WTC11 (cell line): ENCODE measurements around the gene C2orf92. TPM values are rescaled to one million over a fixed set of nuclear protein-coding genes. Genes with fewer than 3 reads are reported as not detected.

Experiments
- ATAC-seq: fragments of 200-7000 bp; cut with Tn5 transposase; 2 replicates; pipeline ENCODE4 v1.10.0; 2021; ENCODE audit warnings: mild to moderate bottlenecking, moderate library complexity
- CTCF ChIA-PET: fragments of 300-600 bp; sonication (Branson Sonifier 250); formaldehyde crosslinking; loops from one replicate; lab custom pipeline; 2021; ENCODE audit warnings: antibody characterized with exemption; lab: Charles Lee
- POLR2A ChIA-PET: fragments of 350-600 bp; sonication (Branson Sonifier 250); formaldehyde crosslinking; loops from one replicate; lab custom pipeline; 2021; ENCODE audit warnings: antibody characterized with exemption; lab: Charles Lee
- DNase-seq: peaks from one replicate; pipeline ENCODE4 v3.0.0; 2021; ENCODE audit warnings: low spot score
- H3K27ac Mint-ChIP-seq: 2 replicates; pipeline ENCODE4 v1.8.0; 2021; ENCODE audit warnings: mixed read lengths
- H3K27me3 Mint-ChIP-seq: 2 replicates; pipeline ENCODE4 v1.8.0; 2021; ENCODE audit warnings: low read depth, mild to moderate bottlenecking, moderate library complexity, mixed read lengths
- H3K36me3 Mint-ChIP-seq: 2 replicates; pipeline ENCODE4 v1.8.0; 2021; ENCODE audit warnings: mixed read lengths
- H3K4me1 Mint-ChIP-seq: 2 replicates; pipeline ENCODE4 v1.8.0; 2022; ENCODE audit warnings: mixed read lengths
- H3K4me3 Mint-ChIP-seq: 2 replicates; pipeline ENCODE4 v1.8.0; 2021; ENCODE audit warnings: mild to moderate bottlenecking, moderate library complexity, mixed read lengths
- H3K9me3 Mint-ChIP-seq: 2 replicates; pipeline ENCODE4 v1.8.0; 2021; ENCODE audit warnings: mixed read lengths
- CREB1 ChIP-seq: sonication (generic); formaldehyde crosslinking; IDR thresholded peaks from 2 replicates; pipeline ENCODE4 v1.8.0; 2023; ENCODE audit warnings: mild to moderate bottlenecking, missing genetic modification reagents
- EMX1 ChIP-seq: fragments of 250-450 bp; sonication (Bioruptor Pico); IDR thresholded peaks from 2 replicates; pipeline ENCODE4 v1.8.0; 2021; ENCODE audit warnings: mild to moderate bottlenecking
- ETV6 ChIP-seq: sonication (generic); formaldehyde crosslinking; IDR thresholded peaks from 2 replicates; pipeline ENCODE4 v1.8.1; 2022; ENCODE audit warnings: mild to moderate bottlenecking, missing genetic modification reagents
- MXD4 ChIP-seq: fragments of 250-450 bp; sonication (Bioruptor Pico); IDR thresholded peaks from 2 replicates; pipeline ENCODE4 v1.8.0; 2021; ENCODE audit warnings: mild to moderate bottlenecking, moderate library complexity, borderline replicate concordance
- NR1H2 ChIP-seq: sonication (generic); formaldehyde crosslinking; IDR thresholded peaks from 2 replicates; pipeline ENCODE4 v1.9.0; 2021; ENCODE audit warnings: mild to moderate bottlenecking, moderate library complexity, missing genetic modification reagents
- NR2C2 ChIP-seq: sonication (generic); formaldehyde crosslinking; IDR thresholded peaks from 2 replicates; pipeline ENCODE4 v1.8.0; 2022; ENCODE audit warnings: mild to moderate bottlenecking, missing genetic modification reagents
- SMAD3 ChIP-seq: sonication (generic); formaldehyde crosslinking; IDR thresholded peaks from 2 replicates; pipeline ENCODE4 v1.8.0; 2022; ENCODE audit warnings: missing genetic modification reagents, mild to moderate bottlenecking, borderline replicate concordance
- ZNF317 ChIP-seq: sonication (generic); formaldehyde crosslinking; IDR thresholded peaks from 2 replicates; pipeline ENCODE4 v1.8.1; 2023; ENCODE audit warnings: low read depth, mild to moderate bottlenecking, moderate library complexity, missing genetic modification reagents, borderline replicate concordance
- ZNF416 ChIP-seq: fragments of 250-450 bp; sonication (Bioruptor Pico); IDR thresholded peaks from 2 replicates; pipeline ENCODE4 v1.9.0; 2021; ENCODE audit warnings: mild to moderate bottlenecking, inconsistent platforms
- total RNA-seq: library from RNA; stranded (reverse); gene quantifications from 3 replicates; pipeline ENCODE4 v1.2.3, GENCODE V29; 2021
- TF ChIP-seq, protein P1 (sequence below): sonication (generic); formaldehyde crosslinking; IDR thresholded peaks from 2 replicates; pipeline ENCODE4 v1.8.1; 2022; ENCODE audit warnings: mild to moderate bottlenecking, moderate library complexity, missing genetic modification reagents
- TF ChIP-seq, protein P2 (sequence below): sonication (generic); formaldehyde crosslinking; IDR thresholded peaks from 2 replicates; pipeline ENCODE4 v1.8.1; 2023; ENCODE audit warnings: mild to moderate bottlenecking, missing genetic modification reagents, borderline replicate concordance
- TF ChIP-seq, protein P3 (sequence below): fragments of 250-450 bp; sonication (Bioruptor Pico); IDR thresholded peaks from 2 replicates; pipeline ENCODE4 v1.9.0; 2021; ENCODE audit warnings: mild to moderate bottlenecking
- TF ChIP-seq, protein P4 (sequence below): sonication (generic); formaldehyde crosslinking; IDR thresholded peaks from 2 replicates; pipeline ENCODE4 v1.8.1; 2023; ENCODE audit warnings: mild to moderate bottlenecking, moderate library complexity, missing genetic modification reagents
- TF ChIP-seq, protein P5 (sequence below): sonication (generic); formaldehyde crosslinking; IDR thresholded peaks from 2 replicates; pipeline ENCODE4 v1.8.1; 2023; ENCODE audit warnings: mild to moderate bottlenecking, missing genetic modification reagents, moderate library complexity
- TF ChIP-seq, protein P6 (sequence below): sonication (generic); formaldehyde crosslinking; conservative IDR thresholded peaks from 2 replicates; pipeline ENCODE4 v1.8.1; 2022; ENCODE audit warnings: mild to moderate bottlenecking, missing genetic modification reagents

C2orf92 gene
- total RNA-seq, 1 experiment from 2014 or later, result 5.2 TPM

DNA sequence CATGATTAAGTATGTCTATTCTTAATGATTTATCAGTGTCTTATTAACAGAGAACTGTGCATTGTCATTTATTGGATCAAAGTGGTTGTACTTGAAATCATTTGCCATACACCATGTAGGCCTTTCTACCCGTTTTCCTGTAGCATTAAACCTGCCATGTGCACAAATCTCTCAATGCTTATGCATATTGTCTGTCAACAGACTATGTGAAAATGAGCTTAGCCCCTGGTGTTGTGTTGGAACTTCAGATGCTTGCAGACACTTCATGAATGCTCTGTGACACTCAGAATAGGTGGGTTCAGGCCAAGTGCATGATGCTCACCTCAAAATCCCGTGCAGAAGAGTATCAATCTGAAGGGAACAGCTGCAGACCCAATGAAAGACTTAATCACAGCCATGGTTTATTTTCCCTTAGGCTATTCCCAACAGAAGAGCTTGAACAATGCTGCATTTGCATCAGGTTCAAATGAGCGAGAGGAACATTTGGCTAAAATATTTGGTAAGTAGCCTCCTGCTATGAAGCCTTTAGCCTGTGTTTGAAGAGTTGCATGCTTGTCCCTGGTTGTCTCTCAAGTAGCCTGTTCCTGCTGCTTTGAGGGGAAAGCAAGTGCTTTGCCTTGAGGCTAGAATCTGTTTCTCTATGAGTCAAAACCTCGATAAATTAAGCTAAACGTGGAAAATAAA, 6.1 kb downstream of the C2orf92 start:
- Mint-ChIP-seq H3K27me3 (no peaks in the 10 kb centered on the region; the same call in 1 of the 2 replicates), H3K27ac (peak overlapping the region; percentile 85), H3K9me3 (peaks cover 17% of the 10 kb centered on the region), H3K4me1 (peaks cover 21% of the 10 kb centered on the region), H3K4me3 (no peak overlapping the region), H3K36me3 (peaks cover 17% of the 10 kb centered on the region)
- ATAC-seq (peak; percentile 85), DNase-seq (no peak)
- POLR2A ChIA-PET, result interaction anchor here (0.6 to 0.9 kb wide), 3 partner anchors 11 to 722 kb away, joined by 3 to 4 read pairs (median 3); partner anchors contain the start of gene ACTR1B
- CTCF ChIA-PET, result interaction anchor here (0.9 to 1.9 kb wide), 3 partner anchors 11 to 85 kb away, joined by 3 to 12 read pairs (median 4); partner anchors contain the start of gene ACTR1B
- TF ChIP-seq ZNF416 (CRISPR knock-in tag) (no peak), NR1H2 (no peak), ETV6 (CRISPR knock-in tag) (no peak), MXD4 (CRISPR knock-in tag) (no peak), CREB1 (no peak), ZNF317 (no peak), NR2C2 (CRISPR knock-in tag) (no peak), EMX1 (CRISPR knock-in tag) (no peak), SMAD3 (CRISPR knock-in tag) (no peak)
- TF ChIP-seq, protein P1, sequence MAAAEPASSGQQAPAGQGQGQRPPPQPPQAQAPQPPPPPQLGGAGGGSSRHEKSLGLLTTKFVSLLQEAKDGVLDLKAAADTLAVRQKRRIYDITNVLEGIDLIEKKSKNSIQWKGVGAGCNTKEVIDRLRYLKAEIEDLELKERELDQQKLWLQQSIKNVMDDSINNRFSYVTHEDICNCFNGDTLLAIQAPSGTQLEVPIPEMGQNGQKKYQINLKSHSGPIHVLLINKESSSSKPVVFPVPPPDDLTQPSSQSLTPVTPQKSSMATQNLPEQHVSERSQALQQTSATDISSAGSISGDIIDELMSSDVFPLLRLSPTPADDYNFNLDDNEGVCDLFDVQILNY (CRISPR knock-in tag), result no peak
- TF ChIP-seq, protein P2, sequence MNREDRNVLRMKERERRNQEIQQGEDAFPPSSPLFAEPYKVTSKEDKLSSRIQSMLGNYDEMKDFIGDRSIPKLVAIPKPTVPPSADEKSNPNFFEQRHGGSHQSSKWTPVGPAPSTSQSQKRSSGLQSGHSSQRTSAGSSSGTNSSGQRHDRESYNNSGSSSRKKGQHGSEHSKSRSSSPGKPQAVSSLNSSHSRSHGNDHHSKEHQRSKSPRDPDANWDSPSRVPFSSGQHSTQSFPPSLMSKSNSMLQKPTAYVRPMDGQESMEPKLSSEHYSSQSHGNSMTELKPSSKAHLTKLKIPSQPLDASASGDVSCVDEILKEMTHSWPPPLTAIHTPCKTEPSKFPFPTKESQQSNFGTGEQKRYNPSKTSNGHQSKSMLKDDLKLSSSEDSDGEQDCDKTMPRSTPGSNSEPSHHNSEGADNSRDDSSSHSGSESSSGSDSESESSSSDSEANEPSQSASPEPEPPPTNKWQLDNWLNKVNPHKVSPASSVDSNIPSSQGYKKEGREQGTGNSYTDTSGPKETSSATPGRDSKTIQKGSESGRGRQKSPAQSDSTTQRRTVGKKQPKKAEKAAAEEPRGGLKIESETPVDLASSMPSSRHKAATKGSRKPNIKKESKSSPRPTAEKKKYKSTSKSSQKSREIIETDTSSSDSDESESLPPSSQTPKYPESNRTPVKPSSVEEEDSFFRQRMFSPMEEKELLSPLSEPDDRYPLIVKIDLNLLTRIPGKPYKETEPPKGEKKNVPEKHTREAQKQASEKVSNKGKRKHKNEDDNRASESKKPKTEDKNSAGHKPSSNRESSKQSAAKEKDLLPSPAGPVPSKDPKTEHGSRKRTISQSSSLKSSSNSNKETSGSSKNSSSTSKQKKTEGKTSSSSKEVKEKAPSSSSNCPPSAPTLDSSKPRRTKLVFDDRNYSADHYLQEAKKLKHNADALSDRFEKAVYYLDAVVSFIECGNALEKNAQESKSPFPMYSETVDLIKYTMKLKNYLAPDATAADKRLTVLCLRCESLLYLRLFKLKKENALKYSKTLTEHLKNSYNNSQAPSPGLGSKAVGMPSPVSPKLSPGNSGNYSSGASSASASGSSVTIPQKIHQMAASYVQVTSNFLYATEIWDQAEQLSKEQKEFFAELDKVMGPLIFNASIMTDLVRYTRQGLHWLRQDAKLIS (CRISPR knock-in tag), result no peak
- TF ChIP-seq, protein P3, sequence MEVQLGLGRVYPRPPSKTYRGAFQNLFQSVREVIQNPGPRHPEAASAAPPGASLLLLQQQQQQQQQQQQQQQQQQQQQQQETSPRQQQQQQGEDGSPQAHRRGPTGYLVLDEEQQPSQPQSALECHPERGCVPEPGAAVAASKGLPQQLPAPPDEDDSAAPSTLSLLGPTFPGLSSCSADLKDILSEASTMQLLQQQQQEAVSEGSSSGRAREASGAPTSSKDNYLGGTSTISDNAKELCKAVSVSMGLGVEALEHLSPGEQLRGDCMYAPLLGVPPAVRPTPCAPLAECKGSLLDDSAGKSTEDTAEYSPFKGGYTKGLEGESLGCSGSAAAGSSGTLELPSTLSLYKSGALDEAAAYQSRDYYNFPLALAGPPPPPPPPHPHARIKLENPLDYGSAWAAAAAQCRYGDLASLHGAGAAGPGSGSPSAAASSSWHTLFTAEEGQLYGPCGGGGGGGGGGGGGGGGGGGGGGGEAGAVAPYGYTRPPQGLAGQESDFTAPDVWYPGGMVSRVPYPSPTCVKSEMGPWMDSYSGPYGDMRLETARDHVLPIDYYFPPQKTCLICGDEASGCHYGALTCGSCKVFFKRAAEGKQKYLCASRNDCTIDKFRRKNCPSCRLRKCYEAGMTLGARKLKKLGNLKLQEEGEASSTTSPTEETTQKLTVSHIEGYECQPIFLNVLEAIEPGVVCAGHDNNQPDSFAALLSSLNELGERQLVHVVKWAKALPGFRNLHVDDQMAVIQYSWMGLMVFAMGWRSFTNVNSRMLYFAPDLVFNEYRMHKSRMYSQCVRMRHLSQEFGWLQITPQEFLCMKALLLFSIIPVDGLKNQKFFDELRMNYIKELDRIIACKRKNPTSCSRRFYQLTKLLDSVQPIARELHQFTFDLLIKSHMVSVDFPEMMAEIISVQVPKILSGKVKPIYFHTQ (CRISPR knock-in tag), result no peak
- TF ChIP-seq, protein P4, sequence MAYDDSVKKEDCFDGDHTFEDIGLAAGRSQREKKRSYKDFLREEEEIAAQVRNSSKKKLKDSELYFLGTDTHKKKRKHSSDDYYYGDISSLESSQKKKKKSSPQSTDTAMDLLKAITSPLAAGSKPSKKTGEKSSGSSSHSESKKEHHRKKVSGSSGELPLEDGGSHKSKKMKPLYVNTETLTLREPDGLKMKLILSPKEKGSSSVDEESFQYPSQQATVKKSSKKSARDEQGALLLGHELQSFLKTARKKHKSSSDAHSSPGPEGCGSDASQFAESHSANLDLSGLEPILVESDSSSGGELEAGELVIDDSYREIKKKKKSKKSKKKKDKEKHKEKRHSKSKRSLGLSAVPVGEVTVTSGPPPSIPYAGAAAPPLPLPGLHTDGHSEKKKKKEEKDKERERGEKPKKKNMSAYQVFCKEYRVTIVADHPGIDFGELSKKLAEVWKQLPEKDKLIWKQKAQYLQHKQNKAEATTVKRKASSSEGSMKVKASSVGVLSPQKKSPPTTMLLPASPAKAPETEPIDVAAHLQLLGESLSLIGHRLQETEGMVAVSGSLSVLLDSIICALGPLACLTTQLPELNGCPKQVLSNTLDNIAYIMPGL (CRISPR knock-in tag), result no peak
- TF ChIP-seq, protein P5, sequence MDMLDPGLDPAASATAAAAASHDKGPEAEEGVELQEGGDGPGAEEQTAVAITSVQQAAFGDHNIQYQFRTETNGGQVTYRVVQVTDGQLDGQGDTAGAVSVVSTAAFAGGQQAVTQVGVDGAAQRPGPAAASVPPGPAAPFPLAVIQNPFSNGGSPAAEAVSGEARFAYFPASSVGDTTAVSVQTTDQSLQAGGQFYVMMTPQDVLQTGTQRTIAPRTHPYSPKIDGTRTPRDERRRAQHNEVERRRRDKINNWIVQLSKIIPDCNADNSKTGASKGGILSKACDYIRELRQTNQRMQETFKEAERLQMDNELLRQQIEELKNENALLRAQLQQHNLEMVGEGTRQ (CRISPR knock-in tag), result no peak
- TF ChIP-seq, protein P6, sequence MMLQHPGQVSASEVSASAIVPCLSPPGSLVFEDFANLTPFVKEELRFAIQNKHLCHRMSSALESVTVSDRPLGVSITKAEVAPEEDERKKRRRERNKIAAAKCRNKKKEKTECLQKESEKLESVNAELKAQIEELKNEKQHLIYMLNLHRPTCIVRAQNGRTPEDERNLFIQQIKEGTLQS (CRISPR knock-in tag), result no peak
- TF ChIP-seq, all 79 proteins: peak for 0
